HEK293T (cell line): ENCODE data around the gene PPIE.

Experiments
- CTCF ChIA-PET: fragments of 350-600 bp; formaldehyde crosslinking; extraction: SDS; loops from one replicate; lab custom pipeline; 2021; ENCODE audit warnings: antibody characterized with exemption, inconsistent platforms; lab: Yijun Ruan, JAX
- POLR2A ChIA-PET: fragments of 350-600 bp; formaldehyde crosslinking; extraction: SDS; loops from one replicate; lab custom pipeline; 2020; ENCODE audit warnings: antibody characterized with exemption, inconsistent platforms; lab: Yijun Ruan, JAX
- DNase-seq: peaks from one replicate; pipeline ENCODE4 v3.0.0; 2012; ENCODE audit warnings: mixed read lengths; ENCODE audit errors: extremely low spot score
- ARNT ChIP-seq: fragments of 450-650 bp; IDR thresholded peaks from 2 replicates; pipeline ENCODE4 v1.6.1; 2017; ENCODE audit warnings: mild to moderate bottlenecking
- BHLHE40 ChIP-seq: fragments of 450-650 bp; IDR thresholded peaks from 2 replicates; pipeline ENCODE4 v1.6.1; 2016; ENCODE audit warnings: mild to moderate bottlenecking, moderate library complexity, borderline replicate concordance
- CTBP1 ChIP-seq: fragments of 450-650 bp; IDR thresholded peaks from 2 replicates; pipeline ENCODE4 v1.6.1; 2016; ENCODE audit warnings: borderline replicate concordance
- ELF4 ChIP-seq: fragments of 450-650 bp; IDR thresholded peaks from 2 replicates; pipeline ENCODE4 v1.6.1; 2017; ENCODE audit warnings: antibody characterized with exemption
- FOXA1 ChIP-seq: fragments of 450-650 bp; IDR thresholded peaks from 2 replicates; pipeline ENCODE4 v1.6.1; 2016; ENCODE audit warnings: mild to moderate bottlenecking
- FOXK2 ChIP-seq: fragments of 450-650 bp; IDR thresholded peaks from 2 replicates; pipeline ENCODE4 v1.6.1; 2016; ENCODE audit warnings: mild to moderate bottlenecking
- FOXM1 ChIP-seq: fragments of 450-650 bp; IDR thresholded peaks from 2 replicates; pipeline ENCODE4 v1.6.1; 2017; ENCODE audit warnings: mild to moderate bottlenecking, borderline replicate concordance
- HDGF ChIP-seq: fragments of 450-650 bp; IDR thresholded peaks from 2 replicates; pipeline ENCODE4 v1.6.1; 2017; ENCODE audit warnings: antibody characterized with exemption, borderline replicate concordance
- L3MBTL2 ChIP-seq: fragments of 450-650 bp; conservative IDR thresholded peaks from 2 replicates; pipeline ENCODE4 v1.6.1; 2016; ENCODE audit warnings: mild to moderate bottlenecking
- LEF1 ChIP-seq: fragments of 450-650 bp; IDR thresholded peaks from 2 replicates; pipeline ENCODE4 v1.6.1; 2017; ENCODE audit warnings: mild to moderate bottlenecking, borderline replicate concordance
- NFRKB ChIP-seq: fragments of 450-650 bp; IDR thresholded peaks from 2 replicates; pipeline ENCODE4 v1.6.1; 2016; ENCODE audit warnings: mild to moderate bottlenecking, moderate library complexity
- SP1 ChIP-seq: fragments of 450-650 bp; IDR thresholded peaks from 2 replicates; pipeline ENCODE4 v1.6.1; 2017
- SUZ12 ChIP-seq: fragments of 450-650 bp; IDR thresholded peaks from 2 replicates; pipeline ENCODE4 v1.6.1; 2016; ENCODE audit warnings: mild to moderate bottlenecking
- TARDBP ChIP-seq: fragments of 450-650 bp; IDR thresholded peaks from 2 replicates; pipeline ENCODE4 v1.6.1; 2016
- ZNF384 ChIP-seq: fragments of 450-650 bp; IDR thresholded peaks from 2 replicates; pipeline ENCODE4 v1.6.1; 2016
- TF ChIP-seq, protein P1 (sequence below): fragments of 450-650 bp; IDR thresholded peaks from 2 replicates; pipeline ENCODE4 v1.6.1; 2016

PPIE gene

DNA sequence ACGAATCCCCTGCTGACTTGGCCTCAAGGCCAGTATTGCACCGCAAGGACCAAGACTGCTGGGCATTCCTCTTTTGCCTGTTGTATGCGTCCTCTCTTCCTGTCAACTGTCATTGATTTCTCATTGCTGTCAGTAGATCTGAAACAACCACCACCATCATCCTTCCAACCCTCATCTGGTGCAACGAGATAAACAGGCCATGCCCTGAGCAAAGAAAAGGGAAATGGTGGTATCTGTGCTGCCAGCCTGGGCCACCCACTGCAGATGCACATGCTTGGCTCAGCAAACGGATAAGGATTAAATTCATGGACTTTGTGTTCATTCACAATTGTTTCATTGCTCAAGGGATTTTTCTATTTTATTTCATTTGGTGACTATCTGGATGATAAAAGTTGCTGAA, 18.8 kb downstream of the PPIE start:
- TF ChIP-seq, protein P1, sequence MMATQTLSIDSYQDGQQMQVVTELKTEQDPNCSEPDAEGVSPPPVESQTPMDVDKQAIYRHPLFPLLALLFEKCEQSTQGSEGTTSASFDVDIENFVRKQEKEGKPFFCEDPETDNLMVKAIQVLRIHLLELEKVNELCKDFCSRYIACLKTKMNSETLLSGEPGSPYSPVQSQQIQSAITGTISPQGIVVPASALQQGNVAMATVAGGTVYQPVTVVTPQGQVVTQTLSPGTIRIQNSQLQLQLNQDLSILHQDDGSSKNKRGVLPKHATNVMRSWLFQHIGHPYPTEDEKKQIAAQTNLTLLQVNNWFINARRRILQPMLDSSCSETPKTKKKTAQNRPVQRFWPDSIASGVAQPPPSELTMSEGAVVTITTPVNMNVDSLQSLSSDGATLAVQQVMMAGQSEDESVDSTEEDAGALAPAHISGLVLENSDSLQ: no peak
- no peak for TF ChIP-seq ELF4
- TF ChIP-seq TARDBP: no peak
- no peak for TF ChIP-seq HDGF
- no peak for TF ChIP-seq SP1
- DNase-seq: no peak
- CTCF ChIA-PET: no interaction called here
- POLR2A ChIA-PET: no interaction called here

DNA sequence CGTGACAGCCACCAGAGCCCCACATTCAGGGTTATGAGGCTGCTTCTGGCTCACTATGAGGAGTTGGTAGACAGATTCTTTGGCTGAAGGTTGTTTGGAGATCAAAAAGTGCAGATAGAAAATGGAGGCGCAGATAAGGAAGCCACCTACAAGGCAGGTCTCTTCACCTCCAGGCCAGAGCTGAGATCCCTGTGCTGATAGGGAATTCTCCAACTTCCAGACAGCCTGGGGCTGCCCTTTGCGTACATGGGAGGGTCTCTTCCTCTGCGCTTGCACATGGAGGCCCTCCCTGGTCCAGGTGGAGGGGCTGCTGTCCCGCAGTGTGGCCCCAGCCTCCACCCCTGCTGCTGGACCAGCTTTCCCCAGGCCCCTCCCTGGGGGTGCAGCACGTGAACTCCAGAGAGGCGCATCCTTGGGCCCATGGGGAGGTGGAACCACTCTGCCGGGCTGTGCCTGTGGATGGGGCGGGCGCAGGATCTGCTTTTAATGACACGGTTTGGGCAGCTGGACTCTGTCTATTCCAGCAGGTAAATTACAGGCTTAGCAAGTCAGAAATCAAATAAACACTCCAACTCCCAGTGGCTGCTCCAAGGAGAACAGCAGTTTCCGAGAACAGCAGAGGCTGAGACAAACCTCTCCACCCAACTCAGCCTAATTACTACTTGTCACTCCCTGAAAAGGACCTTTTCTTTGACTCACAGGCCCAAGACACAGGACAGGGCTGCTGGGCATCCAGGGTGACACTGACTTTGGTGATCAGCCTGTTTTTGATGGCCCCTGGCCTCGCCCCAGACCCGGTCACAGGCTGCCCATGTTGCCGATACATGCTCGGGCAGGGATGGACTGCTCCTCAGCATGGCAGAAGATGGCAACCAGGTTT, 20.1 kb downstream of the PPIE start:
- no peak for TF ChIP-seq FOXA1
- TF ChIP-seq SP1: no peak
- TF ChIP-seq SUZ12: no peak
- no peak for TF ChIP-seq L3MBTL2
- TF ChIP-seq NFRKB: no peak
- TF ChIP-seq LEF1: no peak
- TF ChIP-seq HDGF: no peak
- TF ChIP-seq FOXM1: no peak
- no peak for TF ChIP-seq TARDBP
- TF ChIP-seq ELF4: no peak
- TF ChIP-seq ARNT: no peak
- no peak for TF ChIP-seq FOXK2
- no peak for TF ChIP-seq CTBP1
- TF ChIP-seq ZNF384: no peak
- TF ChIP-seq BHLHE40: no peak
- TF ChIP-seq, protein P1: no peak
- no peak for DNase-seq
- ChIA-PET CTCF (no interaction called here), POLR2A (interaction anchor here (1.6 kb wide), 1 partner anchor 20 kb away, joined by 4 read pairs; the partner anchor contains the start of gene PPIE)

DNA sequence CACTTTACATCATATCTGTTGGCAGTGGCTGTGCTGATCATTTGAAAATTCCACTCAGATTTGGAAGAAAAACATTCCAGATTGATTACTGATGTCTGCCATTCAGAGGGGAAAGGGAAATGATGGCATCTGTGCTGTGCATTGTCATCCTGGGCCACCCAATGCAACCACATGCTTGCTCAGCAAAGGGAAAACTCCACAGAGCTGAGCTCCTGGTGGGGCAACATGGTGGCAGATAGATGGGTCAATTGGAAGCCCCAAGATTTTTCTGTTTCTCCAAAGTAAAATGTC, 20.7 kb downstream of the PPIE start:
- ChIA-PET POLR2A (interaction anchor here (1.6 kb wide), 1 partner anchor 21 kb away, joined by 4 read pairs; the partner anchor contains the start of gene PPIE), CTCF (interaction anchor here (0.5 kb wide), 1 partner anchor 94 kb away, joined by 9 read pairs; no protein-coding TSS in a partner anchor)
- no peak for TF ChIP-seq ARNT
- no peak for TF ChIP-seq L3MBTL2
- no peak for TF ChIP-seq ZNF384
- no peak for TF ChIP-seq HDGF
- no peak for TF ChIP-seq FOXK2
- TF ChIP-seq LEF1: no peak
- TF ChIP-seq TARDBP: no peak
- TF ChIP-seq, protein P1: no peak
- TF ChIP-seq CTBP1: no peak
- no peak for TF ChIP-seq SP1
- no peak for TF ChIP-seq BHLHE40
- no peak for TF ChIP-seq NFRKB
- TF ChIP-seq ELF4: no peak
- TF ChIP-seq SUZ12: no peak
- TF ChIP-seq FOXM1: no peak
- TF ChIP-seq FOXA1: no peak
- DNase-seq: no peak

DNA sequence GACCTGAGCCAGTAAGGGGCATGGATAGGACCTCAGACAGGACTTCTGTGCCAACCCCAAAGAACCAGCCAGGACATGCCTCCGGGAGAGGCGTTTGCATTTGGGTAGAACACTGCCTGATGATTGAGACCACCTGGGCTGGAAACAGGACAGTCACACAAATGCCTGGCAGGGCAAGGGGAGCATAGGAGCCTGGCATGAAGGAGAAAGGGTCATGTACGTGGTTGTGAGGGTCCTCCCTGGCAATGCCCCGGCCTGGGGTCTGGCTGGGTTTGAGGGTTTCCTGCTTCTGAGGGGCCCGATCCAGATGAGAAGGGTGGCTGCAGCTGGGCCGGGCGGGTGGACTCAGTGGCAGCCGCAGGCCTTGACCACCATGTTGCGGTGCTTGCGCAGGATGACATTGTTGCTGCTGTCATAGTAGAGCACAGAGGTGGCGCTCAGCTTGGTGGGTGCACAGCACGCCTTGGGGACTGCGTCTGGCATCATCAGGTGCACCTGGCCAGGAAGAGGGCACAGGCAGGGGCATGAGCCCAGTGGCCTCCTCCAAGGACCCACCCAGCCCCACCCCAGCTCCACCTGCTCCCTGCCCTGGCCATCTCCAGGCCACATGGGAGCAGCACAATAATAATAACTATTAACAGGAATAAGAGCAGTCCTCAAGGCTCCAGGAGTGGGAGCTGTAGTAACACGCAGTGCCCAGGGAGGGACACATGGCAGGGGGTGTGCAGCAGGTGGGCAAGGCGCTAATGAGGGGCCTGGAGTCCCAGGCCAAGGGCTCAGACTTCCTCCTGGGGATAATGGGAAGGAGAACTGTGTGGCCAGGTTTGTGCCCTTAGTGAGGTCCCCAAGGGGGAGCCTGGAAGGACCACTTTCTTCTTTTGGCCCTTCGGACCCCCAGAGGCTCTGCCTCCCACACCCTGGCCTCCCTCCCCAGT, 21.7 kb downstream of the PPIE start:
- CTCF ChIA-PET: interaction anchor here (0.5 kb wide), 1 partner anchor 95 kb away, joined by 9 read pairs; no protein-coding TSS in a partner anchor
- DNase-seq: no peak
- POLR2A ChIA-PET: interaction anchor here (1.6 kb wide), 1 partner anchor 22 kb away, joined by 4 read pairs; the partner anchor contains the start of gene PPIE
- no peak for TF ChIP-seq L3MBTL2
- TF ChIP-seq HDGF: no peak
- TF ChIP-seq, protein P1: no peak
- no peak for TF ChIP-seq ZNF384
- no peak for TF ChIP-seq FOXM1
- no peak for TF ChIP-seq BHLHE40
- no peak for TF ChIP-seq SP1
- no peak for TF ChIP-seq FOXA1
- no peak for TF ChIP-seq FOXK2
- TF ChIP-seq ARNT: no peak
- TF ChIP-seq CTBP1: no peak

DNA sequence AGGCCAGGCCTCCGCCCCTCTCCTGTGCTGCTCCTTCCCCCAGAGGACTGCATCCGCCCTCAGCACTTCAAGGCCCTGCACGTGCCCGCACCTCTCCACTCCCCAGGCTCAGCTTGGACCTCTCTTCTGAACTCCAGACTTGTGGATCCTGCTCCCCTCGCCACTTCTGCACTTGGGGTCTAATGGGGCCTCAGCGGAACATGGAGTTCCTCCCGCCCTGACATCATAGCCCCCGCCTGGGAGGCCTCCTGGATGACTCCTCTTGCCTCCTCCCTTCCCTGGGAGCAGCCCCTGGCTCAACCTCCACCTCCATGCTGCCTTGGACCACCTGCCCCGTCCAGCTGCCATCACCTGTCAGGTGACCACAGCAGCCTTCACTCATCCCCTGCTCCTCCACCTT, 22.3 kb downstream of the PPIE start:
- no peak for DNase-seq

More for the DNA sequence above, 22.3 kb downstream of the PPIE start:
- TF ChIP-seq FOXK2 (no peak), CTBP1 (no peak), TARDBP (no peak), LEF1 (no peak), BHLHE40 (no peak), FOXM1 (no peak), ZNF384 (no peak), SP1 (no peak)
- ChIA-PET POLR2A (no interaction called here), CTCF (no interaction called here)
